ENCODE data around the gene ATP7A. TPM values are rescaled to one million over a fixed set of nuclear protein-coding genes. Genes with fewer than 3 reads are reported as not detected.

Gene ATP7A
- total and polyA plus RNA-seq, 2 donors = 3.7 to 9.1 TPM

GRCh38 chrX:77977518-77977917, 67.0 kb downstream of the ATP7A start:
- WGBS = 98% methylated on average over 1 of the region's 1 CpG
- no peaks in the 10 kb centered on the region for H3K36me3 ChIP-seq (ENCODE audit: control insufficient read depth in 2 of 2, insufficient read depth in 2 of 2, low read length in 1 of 2)
- H3K4me1 ChIP-seq (ENCODE audit: control insufficient read depth in 2 of 2, insufficient read depth in 2 of 2, low read length in 2 of 2) = no peaks in the 10 kb centered on the region
- no peak for DNase-seq (ENCODE audit: low read depth in 6 of 9, low spot score in 9 of 9)
- H3K27ac ChIP-seq (ENCODE audit: low read depth in 1 of 2, low read length in 1 of 2) = no peak overlapping the region
- H3K9me3 ChIP-seq (ENCODE audit: control insufficient read depth in 2 of 2, insufficient read depth in 1 of 2, low read length in 1 of 2) = no peaks in the 10 kb centered on the region
- no peak overlapping the region for H3K4me3 ChIP-seq (ENCODE audit: low read length in 2 of 2)
- H3K27me3 ChIP-seq (ENCODE audit: control insufficient read depth in 2 of 2, insufficient read depth in 1 of 2, low read length in 1 of 2) = no peaks in the 10 kb centered on the region

DNA sequence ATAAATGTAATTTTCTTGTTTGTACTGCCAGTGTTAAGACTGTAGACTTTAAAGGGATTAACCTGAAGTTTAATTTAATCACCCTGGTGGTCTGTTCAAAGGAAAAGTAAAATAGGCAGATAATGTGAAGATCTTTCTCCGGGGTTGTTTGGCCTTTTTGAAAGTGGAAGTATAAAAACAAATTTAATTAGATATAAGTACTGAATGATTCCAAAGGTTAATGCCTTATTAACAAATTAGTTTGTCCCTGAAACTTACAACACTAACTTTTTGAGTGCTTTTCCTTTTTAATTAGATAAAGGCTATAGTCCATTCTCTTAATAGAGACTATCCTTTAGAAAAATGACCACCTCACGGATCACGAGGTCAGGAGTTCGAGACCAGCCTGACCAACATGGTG, 69.4 kb downstream of the ATP7A start:
- H3K27ac ChIP-seq (ENCODE audit: low read depth in 1 of 2, low read length in 1 of 2) = no peak overlapping the region
- H3K4me1 ChIP-seq (ENCODE audit: control insufficient read depth in 2 of 2, insufficient read depth in 2 of 2, low read length in 2 of 2) = no peaks in the 10 kb centered on the region
- no peaks in the 10 kb centered on the region for H3K9me3 ChIP-seq (ENCODE audit: control insufficient read depth in 2 of 2, insufficient read depth in 1 of 2, low read length in 1 of 2)
- no peak overlapping the region for H3K4me3 ChIP-seq (ENCODE audit: low read length in 2 of 2)
- no peaks in the 10 kb centered on the region for H3K36me3 ChIP-seq (ENCODE audit: control insufficient read depth in 2 of 2, insufficient read depth in 2 of 2, low read length in 1 of 2)
- H3K27me3 ChIP-seq (ENCODE audit: control insufficient read depth in 2 of 2, insufficient read depth in 1 of 2, low read length in 1 of 2) = no peaks in the 10 kb centered on the region
- DNase-seq (ENCODE audit: low read depth in 6 of 9, low spot score in 9 of 9) = no peak
- WGBS = 96% methylated on average over 4 of the region's 4 CpGs

DNA sequence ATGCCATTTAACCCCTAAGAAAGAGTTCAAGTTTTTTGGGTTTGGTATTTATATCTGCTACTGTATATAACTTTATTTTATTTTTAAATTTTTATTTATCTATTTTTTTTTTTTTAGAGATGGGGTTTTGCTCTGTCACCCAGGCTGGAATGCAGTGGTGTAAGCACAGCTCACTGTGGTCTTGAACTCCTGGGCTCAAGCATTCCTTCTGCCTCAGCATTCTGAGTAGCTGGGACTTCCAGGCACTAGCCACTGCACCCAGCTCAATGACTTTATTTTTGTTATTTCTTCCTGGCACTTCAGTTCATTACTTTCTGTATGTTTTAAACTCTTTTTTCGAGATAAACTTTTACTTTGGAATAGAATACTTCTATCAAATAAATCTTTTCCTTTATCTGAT, 101.4 kb downstream of the ATP7A start:
- 100% methylated on average over 1 of the region's 1 CpG for WGBS

GRCh38 chrX:78019586-78020483, 109.3 kb downstream of the ATP7A start:
- no peak overlapping the region for H3K27ac ChIP-seq (ENCODE audit: low read depth in 1 of 2, low read length in 1 of 2)
- H3K4me3 ChIP-seq (ENCODE audit: low read length in 2 of 2) = no peak overlapping the region
- no peaks in the 10 kb centered on the region for H3K36me3 ChIP-seq (ENCODE audit: control insufficient read depth in 2 of 2, insufficient read depth in 2 of 2, low read length in 1 of 2)
- H3K27me3 ChIP-seq (ENCODE audit: control insufficient read depth in 2 of 2, insufficient read depth in 1 of 2, low read length in 1 of 2) = no peaks in the 10 kb centered on the region
- no peaks in the 10 kb centered on the region for H3K4me1 ChIP-seq (ENCODE audit: control insufficient read depth in 2 of 2, insufficient read depth in 2 of 2, low read length in 2 of 2)
- 95% methylated on average over 12 of the region's 12 CpGs for WGBS
- DNase-seq (ENCODE audit: low read depth in 6 of 9, low spot score in 9 of 9) = no peak
- no peaks in the 10 kb centered on the region for H3K9me3 ChIP-seq (ENCODE audit: control insufficient read depth in 2 of 2, insufficient read depth in 1 of 2, low read length in 1 of 2)

More for the DNA sequence above, 101.4 kb downstream of the ATP7A start:
- no peaks in the 10 kb centered on the region for H3K36me3 ChIP-seq (ENCODE audit: control insufficient read depth in 2 of 2, insufficient read depth in 2 of 2, low read length in 1 of 2)
- H3K27ac ChIP-seq (ENCODE audit: low read depth in 1 of 2, low read length in 1 of 2) = no peak overlapping the region
- no peak overlapping the region for H3K4me3 ChIP-seq (ENCODE audit: low read length in 2 of 2)
- no peaks in the 10 kb centered on the region for H3K4me1 ChIP-seq (ENCODE audit: control insufficient read depth in 2 of 2, insufficient read depth in 2 of 2, low read length in 2 of 2)
- DNase-seq (ENCODE audit: low read depth in 6 of 9, low spot score in 9 of 9) = no peak
- H3K9me3 ChIP-seq (ENCODE audit: control insufficient read depth in 2 of 2, insufficient read depth in 1 of 2, low read length in 1 of 2) = no peaks in the 10 kb centered on the region
- no peaks in the 10 kb centered on the region for H3K27me3 ChIP-seq (ENCODE audit: control insufficient read depth in 2 of 2, insufficient read depth in 1 of 2, low read length in 1 of 2)

DNA sequence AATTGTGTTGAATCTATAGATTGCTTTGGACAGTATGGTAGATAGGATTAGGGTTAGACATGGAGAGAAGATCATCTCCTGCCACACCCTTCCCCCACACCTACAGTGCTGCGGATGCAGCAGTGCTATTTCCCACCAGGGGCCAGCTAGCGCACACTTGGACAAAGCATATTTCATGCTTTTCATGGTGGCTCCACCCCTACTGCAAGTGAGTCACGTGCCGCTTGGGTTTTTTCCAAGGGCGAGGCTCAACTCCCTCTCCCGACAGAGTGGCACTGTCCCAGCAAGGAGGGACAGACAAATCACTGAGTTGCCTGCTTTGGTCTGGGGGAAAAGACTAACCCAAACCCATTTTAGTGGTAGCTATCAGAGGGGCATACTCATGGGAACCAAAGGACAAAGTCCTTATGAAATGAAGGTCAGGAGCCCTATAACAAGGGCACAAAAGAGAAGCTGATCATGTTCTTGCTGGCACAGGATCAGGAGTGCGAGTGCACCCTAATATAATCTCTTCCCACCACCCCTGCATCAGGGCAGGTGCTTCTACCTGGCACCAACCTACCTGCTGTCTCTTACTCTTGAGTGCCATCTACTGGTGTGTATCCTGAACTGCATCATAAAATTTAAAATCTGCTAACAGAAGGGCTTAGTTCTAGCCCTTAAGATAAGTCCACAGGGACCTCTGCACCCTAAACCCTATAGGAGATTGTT, 114.0 kb downstream of the ATP7A start:
- DNase-seq (ENCODE audit: low read depth in 6 of 9, low spot score in 9 of 9) = peak in 8 of 9 donors; percentile 2 to 53 (median 12)
- 90% methylated on average over 7 of the region's 7 CpGs for WGBS

GRCh38 chrX:78027798-78028197, 117.3 kb downstream of the ATP7A start:
- H3K9me3 ChIP-seq (ENCODE audit: control insufficient read depth in 2 of 2, insufficient read depth in 1 of 2, low read length in 1 of 2) = no peaks in the 10 kb centered on the region
- H3K27ac ChIP-seq (ENCODE audit: low read depth in 1 of 2, low read length in 1 of 2) = no peak overlapping the region
- no peaks in the 10 kb centered on the region for H3K36me3 ChIP-seq (ENCODE audit: control insufficient read depth in 2 of 2, insufficient read depth in 2 of 2, low read length in 1 of 2)
- H3K4me3 ChIP-seq (ENCODE audit: low read length in 2 of 2) = no peak overlapping the region
- no peaks in the 10 kb centered on the region for H3K4me1 ChIP-seq (ENCODE audit: control insufficient read depth in 2 of 2, insufficient read depth in 2 of 2, low read length in 2 of 2)
- DNase-seq (ENCODE audit: low read depth in 6 of 9, low spot score in 9 of 9) = no peak
- no peaks in the 10 kb centered on the region for H3K27me3 ChIP-seq (ENCODE audit: control insufficient read depth in 2 of 2, insufficient read depth in 1 of 2, low read length in 1 of 2)
- 97% methylated on average over 3 of the region's 3 CpGs for WGBS

More for the DNA sequence above, 114.0 kb downstream of the ATP7A start:
- H3K27me3 ChIP-seq (ENCODE audit: control insufficient read depth in 2 of 2, insufficient read depth in 1 of 2, low read length in 1 of 2) = no peaks in the 10 kb centered on the region
- no peak overlapping the region for H3K4me3 ChIP-seq (ENCODE audit: low read length in 2 of 2)
- H3K27ac ChIP-seq (ENCODE audit: low read depth in 1 of 2, low read length in 1 of 2) = no peak overlapping the region
- H3K36me3 ChIP-seq (ENCODE audit: control insufficient read depth in 2 of 2, insufficient read depth in 2 of 2, low read length in 1 of 2) = no peaks in the 10 kb centered on the region
- H3K9me3 ChIP-seq (ENCODE audit: control insufficient read depth in 2 of 2, insufficient read depth in 1 of 2, low read length in 1 of 2) = no peaks in the 10 kb centered on the region
- H3K4me1 ChIP-seq (ENCODE audit: control insufficient read depth in 2 of 2, insufficient read depth in 2 of 2, low read length in 2 of 2) = no peaks in the 10 kb centered on the region

GRCh38 chrX:78029663-78030062, 119.2 kb downstream of the ATP7A start:
- Histone ChIP-seq H3K4me1 (ENCODE audit: control insufficient read depth in 2 of 2, insufficient read depth in 2 of 2, low read length in 2 of 2) (no peaks in the 10 kb centered on the region), H3K36me3 (ENCODE audit: control insufficient read depth in 2 of 2, insufficient read depth in 2 of 2, low read length in 1 of 2) (no peaks in the 10 kb centered on the region), H3K27ac (ENCODE audit: low read depth in 1 of 2, low read length in 1 of 2) (no peak overlapping the region), H3K27me3 (ENCODE audit: control insufficient read depth in 2 of 2, insufficient read depth in 1 of 2, low read length in 1 of 2) (no peaks in the 10 kb centered on the region), H3K9me3 (ENCODE audit: control insufficient read depth in 2 of 2, insufficient read depth in 1 of 2, low read length in 1 of 2) (no peaks in the 10 kb centered on the region), H3K4me3 (ENCODE audit: low read length in 2 of 2) (no peak overlapping the region)
- DNase-seq (ENCODE audit: low read depth in 6 of 9, low spot score in 9 of 9) = peak in 4 of 9 donors; percentile 0 to 31 (median 8)
- WGBS = 71% methylated on average over 2 of the region's 2 CpGs

- DNase-seq (ENCODE audit: low read depth in 6 of 9, low spot score in 9 of 9) = no peak
- H3K4me3 ChIP-seq (ENCODE audit: low read length in 2 of 2) = no peak overlapping the region
- H3K9me3 ChIP-seq (ENCODE audit: control insufficient read depth in 2 of 2, insufficient read depth in 1 of 2, low read length in 1 of 2) = no peaks in the 10 kb centered on the region
- whole genome bisulfite sequencing = 82% methylated on average over 6 of the region's 6 CpGs
- H3K27ac ChIP-seq (ENCODE audit: low read depth in 1 of 2, low read length in 1 of 2) = no peak overlapping the region
- no peaks in the 10 kb centered on the region for H3K27me3 ChIP-seq (ENCODE audit: control insufficient read depth in 2 of 2, insufficient read depth in 1 of 2, low read length in 1 of 2)
- H3K36me3 ChIP-seq (ENCODE audit: control insufficient read depth in 2 of 2, insufficient read depth in 2 of 2, low read length in 1 of 2) = no peaks in the 10 kb centered on the region
- no peaks in the 10 kb centered on the region for H3K4me1 ChIP-seq (ENCODE audit: control insufficient read depth in 2 of 2, insufficient read depth in 2 of 2, low read length in 2 of 2)
Observed at GRCh38 chrX:78035061-78035460, 124.6 kb downstream of the ATP7A start.

GRCh38 chrX:78037881-78038280, 127.4 kb downstream of the ATP7A start:
- H3K36me3 ChIP-seq (ENCODE audit: control insufficient read depth in 2 of 2, insufficient read depth in 2 of 2, low read length in 1 of 2) = no peaks in the 10 kb centered on the region
- H3K4me3 ChIP-seq (ENCODE audit: low read length in 2 of 2) = no peak overlapping the region
- H3K27ac ChIP-seq (ENCODE audit: low read depth in 1 of 2, low read length in 1 of 2) = no peak overlapping the region
- H3K9me3 ChIP-seq (ENCODE audit: control insufficient read depth in 2 of 2, insufficient read depth in 1 of 2, low read length in 1 of 2) = no peaks in the 10 kb centered on the region
- no peaks in the 10 kb centered on the region for H3K4me1 ChIP-seq (ENCODE audit: control insufficient read depth in 2 of 2, insufficient read depth in 2 of 2, low read length in 2 of 2)
- DNase-seq (ENCODE audit: low read depth in 6 of 9, low spot score in 9 of 9) = no peak
- no peaks in the 10 kb centered on the region for H3K27me3 ChIP-seq (ENCODE audit: control insufficient read depth in 2 of 2, insufficient read depth in 1 of 2, low read length in 1 of 2)
- WGBS = 98% methylated on average over 3 of the region's 3 CpGs
